HG02763 (cell line): ENCODE data around the gene DDX4.
"Not testable (repeated sequence)": the region's sequence is repeated elsewhere in the genome, so short reads cannot be mapped to it uniquely, and the experiment has no call there.

ENCODE experiments used
- ATAC-seq: cut with Tn5 transposase; IDR thresholded peaks from one replicate; pipeline ENCODE4 v1.9.1; 2021; ENCODE audit warnings: mild to moderate bottlenecking, moderate library complexity; ENCODE audit not compliant: unreplicated experiment

The DDX4 gene

GRCh38 chr5:55737793-55738192 lies at the start of gene DDX4:
TSS of gene DDX4 (plus strand) at chr5:55738061. CDS start at chr5:55738964, 903 bp downstream.
- no peak for ATAC-seq

- no peak for ATAC-seq
Measured at GRCh38 chr5:55691265-55692105, 46.4 kb upstream of the DDX4 start.

DNA sequence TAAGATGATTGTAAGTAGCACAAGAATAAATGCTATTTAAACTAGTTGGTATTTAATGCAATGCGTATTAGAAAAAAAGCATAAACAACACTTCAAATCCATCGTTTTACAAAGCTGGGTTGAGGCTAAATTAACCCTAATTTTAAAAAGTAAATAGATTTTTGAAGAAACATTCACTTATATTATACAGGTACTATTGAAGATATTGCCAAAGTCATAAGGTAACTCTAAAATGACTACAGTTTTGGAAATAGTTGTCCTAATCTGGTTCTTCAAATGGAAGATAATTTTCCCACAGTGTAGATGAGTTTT lies 45.8 kb upstream of the DDX4 start:
- no peak for ATAC-seq

DNA sequence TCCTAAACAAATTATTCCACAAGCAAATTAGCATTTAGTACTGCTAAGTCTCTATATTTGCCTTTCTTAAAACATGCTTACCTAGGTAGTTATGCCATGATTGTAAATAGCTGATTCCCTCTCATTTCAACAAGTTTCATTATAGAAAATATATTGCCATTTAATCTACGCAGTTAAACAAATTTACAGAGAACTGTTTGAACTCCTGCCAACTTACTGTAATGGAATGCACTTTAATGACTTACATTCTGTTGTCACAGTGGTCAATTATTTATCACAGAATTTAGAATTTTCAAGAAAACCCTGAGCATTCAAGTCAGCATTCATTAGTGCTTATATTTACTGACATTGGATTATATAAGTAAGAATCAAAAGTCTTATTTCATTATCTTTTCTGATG lies 45.4 kb upstream of the DDX4 start:
- ATAC-seq, result no peak

DNA sequence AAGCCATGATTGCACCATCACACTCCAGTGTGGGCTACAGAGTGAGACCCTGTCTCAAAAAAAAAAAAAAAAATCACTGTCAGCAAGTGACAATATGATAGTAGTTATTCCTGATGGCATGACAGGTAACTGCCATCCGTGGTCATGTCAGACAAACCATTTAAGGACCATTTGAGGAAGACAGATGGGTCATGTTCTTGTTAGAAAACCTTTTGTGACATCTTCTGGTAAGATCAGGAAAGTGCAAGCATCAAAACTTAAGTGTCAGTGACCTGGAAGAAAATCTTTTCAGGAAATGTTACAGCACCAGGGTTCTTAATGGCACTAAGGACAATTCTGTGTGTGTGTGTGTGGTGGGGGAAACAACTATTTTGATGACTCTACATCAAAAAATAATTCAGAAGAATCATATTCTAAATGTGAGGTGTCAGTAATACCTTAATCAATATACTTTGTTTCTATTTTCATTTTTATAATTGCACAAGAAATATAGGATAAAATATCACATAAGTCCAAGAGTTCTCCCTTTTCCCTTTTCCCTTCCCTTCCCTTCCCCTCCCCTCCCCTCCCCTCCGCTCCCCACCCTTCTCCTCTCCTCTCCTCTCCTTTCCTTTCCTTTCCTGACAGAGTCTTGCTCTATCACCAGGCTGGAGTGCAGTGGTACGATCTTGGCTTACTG lies 43.6 kb upstream of the DDX4 start:
- ATAC-seq, result no peak

DNA sequence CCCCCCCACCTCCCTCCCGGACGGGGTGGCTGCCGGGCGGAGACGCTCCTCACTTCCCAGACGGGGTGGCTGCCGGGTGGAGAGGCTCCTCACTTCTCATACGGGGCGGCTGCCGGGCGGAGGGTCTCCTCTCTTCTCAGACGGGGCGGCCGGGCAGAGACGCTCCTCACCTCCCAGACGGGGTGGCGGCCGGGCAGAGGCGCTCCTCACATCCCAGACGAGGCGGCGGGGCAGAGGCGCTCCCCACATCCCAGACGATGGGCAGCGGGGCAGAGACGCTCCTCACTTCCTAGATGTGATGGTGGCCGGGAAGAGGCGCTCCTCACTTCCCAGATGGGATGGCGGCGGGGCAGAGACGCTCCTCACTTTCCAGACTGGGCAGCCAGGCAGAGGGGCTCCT lies 41.2 kb upstream of the DDX4 start:
- ATAC-seq, result not testable (repeated sequence)

DNA sequence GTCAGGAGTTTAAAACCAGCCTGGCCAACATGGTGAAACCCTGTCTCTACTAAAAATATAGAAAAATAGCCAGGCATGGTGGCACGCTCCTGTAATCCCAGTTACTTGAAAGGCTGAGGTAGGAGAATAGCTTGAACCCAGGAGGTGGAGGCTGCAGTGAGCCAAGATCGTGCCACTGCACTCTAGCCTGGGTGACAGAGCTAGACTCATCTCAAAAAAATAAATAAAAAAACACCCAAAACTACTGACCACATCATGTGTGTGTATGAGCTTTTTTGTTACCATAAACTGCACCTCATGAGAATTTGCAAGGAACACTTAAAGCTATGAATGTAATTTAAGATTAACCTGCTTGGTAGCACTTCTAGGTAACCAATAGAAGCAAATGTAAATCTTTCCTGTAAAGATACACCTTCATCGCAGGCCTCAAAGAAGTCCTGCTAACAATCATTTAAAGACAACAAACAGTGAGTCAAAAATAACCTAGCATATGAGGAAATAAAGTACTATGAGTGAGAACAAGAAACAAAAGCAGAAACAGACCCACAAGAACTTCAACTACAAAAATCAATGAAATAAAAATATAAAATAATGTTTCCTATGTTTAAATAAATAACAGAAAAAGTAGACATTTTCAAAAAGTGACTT lies 38.7 kb upstream of the DDX4 start:
- no peak for ATAC-seq

DNA sequence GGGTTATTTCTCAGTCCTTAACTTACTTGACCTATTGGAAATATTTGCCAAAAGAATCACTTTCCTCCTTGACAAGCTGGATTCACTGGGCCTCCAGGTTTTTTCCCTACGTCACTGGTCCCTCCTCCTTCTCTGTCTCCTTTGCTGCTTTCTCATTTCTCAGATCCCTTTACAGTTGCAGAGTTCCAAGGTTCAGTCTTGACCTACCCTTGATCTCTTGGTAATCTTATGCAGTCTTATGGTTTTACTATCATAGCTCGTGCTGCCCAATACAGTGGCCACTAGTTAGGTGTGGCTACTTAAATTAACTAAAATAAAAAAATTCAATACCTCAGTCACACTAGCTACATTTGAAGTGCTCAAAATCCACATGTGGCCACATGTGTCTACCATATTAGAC lies 37.1 kb upstream of the DDX4 start:
- ATAC-seq, result no peak

- no peak for ATAC-seq
Measured at GRCh38 chr5:55701462-55702103, 36.3 kb upstream of the DDX4 start.

DNA sequence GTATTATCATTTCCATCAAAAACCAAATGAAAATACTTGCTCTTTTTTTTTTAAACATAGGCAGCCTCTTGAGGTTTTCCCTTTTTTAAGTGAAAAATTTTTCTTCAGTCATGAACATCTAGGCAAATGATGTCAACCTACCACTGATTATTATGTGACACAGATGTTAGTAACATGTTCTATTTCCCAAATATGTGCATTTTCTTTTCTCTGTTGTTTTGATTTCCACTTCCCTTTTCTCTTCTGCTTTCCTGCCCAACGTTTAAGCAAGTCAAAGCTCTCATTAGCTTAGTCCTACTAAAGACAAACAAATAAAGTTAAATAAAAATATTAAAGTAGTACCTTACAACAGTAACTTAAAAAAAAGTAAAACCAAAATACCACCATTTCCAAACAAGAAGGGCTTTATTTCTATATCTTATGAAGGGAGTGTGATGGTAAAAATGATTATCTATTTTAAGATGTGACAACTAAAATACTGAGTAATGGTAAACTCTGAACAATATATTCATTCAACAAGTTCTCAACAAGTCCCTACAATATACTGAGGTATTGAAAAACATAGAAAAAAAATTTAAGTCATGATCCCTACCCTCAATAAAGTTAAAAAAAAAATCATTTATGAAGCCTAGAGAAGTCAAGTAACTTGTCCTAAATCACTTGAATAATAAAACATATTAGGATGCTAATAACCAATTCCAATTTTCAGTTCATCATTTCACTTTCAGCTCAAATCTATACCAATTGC lies 35.1 kb upstream of the DDX4 start:
- no peak for ATAC-seq

- no peak for ATAC-seq
Measured at GRCh38 chr5:55706230-55706629, 31.6 kb upstream of the DDX4 start.

GRCh38 chr5:55708732-55709131 lies 29.1 kb upstream of the DDX4 start:
- no peak for ATAC-seq

DNA sequence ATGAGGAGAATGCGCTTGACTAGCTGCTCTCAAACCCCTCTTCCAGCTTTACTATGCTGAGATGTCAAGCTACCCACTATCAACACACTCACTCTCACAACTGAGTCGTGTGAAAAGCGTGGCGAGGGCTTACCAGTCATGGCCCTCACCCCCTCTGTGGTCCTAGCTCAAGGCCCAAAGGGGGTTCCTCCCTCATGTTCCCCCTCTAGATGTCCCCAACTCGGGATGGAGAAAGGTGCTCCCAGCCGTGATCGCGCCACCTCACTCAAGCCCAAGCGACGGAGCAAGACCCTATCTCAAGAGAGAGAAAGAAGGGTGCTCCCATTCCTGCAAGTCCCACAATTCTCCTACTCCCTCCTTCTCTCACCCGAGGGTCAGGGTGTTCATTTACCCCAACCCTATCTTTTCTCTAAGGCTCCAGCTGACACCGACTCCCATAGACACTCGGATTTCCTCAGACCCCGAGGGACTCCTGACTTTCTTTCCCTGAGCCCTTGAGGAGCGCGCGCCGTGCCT lies 26.3 kb upstream of the DDX4 start:
- no peak for ATAC-seq

DNA sequence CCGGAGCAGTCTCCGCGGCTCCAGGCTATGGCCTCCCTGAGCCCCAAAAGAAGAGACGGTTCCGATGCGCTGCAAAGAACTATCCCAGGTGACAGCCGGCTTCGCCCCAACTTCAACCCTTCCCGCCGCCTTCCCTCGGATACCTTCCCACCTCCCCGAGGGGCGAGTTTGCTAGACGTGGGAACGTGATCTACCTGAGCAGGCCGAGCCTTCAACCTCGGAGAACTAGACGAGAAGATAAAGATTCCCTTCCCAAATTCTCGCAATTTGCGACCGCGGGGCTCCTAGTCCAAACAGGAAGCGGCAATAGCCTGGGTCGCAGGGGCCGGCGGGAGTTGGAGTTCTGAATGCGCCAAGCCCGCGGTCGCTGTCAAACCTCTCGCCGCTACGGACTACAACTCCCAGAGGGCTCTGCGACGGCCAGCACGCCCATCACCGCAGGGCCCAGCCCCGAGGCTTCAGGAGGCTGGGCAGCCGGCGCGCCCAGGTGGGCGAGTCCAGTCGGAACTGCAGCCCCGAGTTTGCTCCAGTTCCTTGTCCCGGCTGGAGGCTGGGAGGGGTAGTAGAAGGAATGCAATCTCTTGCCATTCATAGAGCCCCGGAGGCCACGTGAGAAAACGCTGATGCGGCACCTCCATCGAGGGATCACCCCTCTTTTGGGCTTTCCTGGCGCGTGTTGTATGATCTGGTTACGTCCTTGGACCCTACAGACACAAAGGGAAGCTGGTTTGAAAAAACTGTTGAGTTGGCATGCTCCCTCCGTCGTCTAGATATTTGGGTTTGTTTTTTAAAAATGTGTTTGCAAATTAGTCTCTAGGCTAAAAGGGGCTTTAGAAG lies 25.6 kb upstream of the DDX4 start, which contains the start of gene SLC38A9:
Gene SLC38A9, minus strand, starts transcription at position 302 of the 837 bp plus-strand sequence. CDS start 14,366 bp downstream, outside the sequence.
- ATAC-seq, result peak; percentile 99

DNA sequence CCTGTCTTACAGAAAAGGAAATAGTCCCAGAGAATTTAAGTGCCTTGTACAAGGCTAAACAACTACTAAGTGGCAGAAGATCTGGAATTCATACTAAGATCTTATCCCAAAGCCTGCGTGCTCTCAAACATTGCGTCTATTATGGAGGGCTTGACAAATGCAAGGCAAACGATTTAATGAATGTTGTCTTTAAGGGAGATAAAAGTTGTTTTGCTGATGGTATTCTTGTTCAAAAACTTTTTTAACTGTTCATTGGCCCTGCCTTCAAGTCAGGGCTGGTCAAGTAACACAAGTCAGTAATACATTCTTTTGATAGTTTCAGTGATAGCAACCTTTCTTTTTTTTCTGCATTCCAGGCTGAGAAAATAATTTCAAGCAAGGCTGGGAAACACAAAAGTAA lies 24.0 kb upstream of the DDX4 start:
- ATAC-seq, result no peak

GRCh38 chr5:55714339-55714738 lies 23.5 kb upstream of the DDX4 start:
- no peak for ATAC-seq

- no peak for ATAC-seq
Measured at GRCh38 chr5:55714749-55715148, 23.1 kb upstream of the DDX4 start.

GRCh38 chr5:55715519-55716078 lies 22.3 kb upstream of the DDX4 start:
- no peak for ATAC-seq

GRCh38 chr5:55719026-55719425 lies 18.8 kb upstream of the DDX4 start:
- not testable (repeated sequence) for ATAC-seq
